ENCODE data around the gene HYAL3.
"Not testable (repeated sequence)": the region's sequence is repeated elsewhere in the genome, so short reads cannot be mapped to it uniquely, and the experiment has no call there.

Gene HYAL3

DNA sequence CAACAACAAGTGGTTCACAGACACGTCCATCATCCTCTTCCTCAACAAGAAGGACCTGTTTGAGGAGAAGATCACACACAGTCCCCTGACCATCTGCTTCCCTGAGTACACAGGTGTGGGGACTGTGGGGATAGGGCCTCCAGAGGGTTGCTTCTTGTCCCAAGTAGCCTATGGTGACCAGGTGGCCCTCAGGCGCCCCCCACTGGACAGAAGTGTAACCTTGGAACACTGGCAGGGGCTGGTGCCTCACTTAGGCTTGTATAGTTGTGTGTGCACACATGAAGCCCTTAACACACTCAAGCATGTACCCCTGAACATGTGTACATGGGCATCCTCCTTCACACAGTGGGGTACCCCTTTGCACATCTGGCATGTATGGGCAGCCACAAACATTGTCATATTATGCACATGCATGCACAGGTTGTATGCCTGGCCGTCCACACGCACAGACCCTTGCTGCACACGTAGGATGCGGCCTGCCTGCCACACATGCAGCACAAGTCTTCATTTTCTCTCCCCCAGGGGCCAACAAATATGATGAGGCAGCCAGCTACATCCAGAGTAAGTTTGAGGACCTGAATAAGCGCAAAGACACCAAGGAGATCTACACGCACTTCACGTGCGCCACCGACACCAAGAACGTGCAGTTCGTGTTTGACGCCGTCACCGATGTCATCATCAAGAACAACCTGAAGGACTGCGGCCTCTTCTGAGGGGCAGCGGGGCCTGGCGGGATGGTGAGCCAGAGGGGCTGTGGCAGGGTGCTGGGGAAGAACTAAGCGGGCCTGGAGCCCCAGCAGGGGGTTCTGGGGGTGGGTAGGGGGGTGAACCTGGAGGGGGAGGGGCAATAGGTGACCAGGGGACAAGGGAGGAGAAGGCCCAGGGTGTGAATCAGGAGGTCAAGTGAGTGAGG is 42.0 kb downstream of the HYAL3 start:
- DNase-seq (ENCODE audit: low read depth), result peak; percentile 52

DNA sequence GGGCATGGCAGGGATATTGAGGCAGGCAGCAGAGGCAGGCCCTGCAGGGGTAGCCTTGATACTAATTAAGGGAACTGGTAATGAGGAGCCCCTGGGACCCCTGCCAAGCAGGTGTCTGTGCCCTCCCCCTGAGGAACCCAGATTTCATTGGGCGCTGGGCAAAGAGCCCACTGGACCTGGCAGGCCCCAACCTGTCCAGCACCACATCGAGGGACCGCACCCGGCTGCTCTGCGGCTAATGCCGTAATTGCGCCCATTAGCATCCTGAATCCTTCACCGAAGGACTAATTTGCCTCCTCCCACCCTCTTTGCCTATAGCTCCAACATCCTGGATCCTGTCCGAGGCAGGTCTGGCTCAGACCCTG is 44.0 kb downstream of the HYAL3 start:
- DNase-seq (ENCODE audit: low read depth), result no peak

DNA sequence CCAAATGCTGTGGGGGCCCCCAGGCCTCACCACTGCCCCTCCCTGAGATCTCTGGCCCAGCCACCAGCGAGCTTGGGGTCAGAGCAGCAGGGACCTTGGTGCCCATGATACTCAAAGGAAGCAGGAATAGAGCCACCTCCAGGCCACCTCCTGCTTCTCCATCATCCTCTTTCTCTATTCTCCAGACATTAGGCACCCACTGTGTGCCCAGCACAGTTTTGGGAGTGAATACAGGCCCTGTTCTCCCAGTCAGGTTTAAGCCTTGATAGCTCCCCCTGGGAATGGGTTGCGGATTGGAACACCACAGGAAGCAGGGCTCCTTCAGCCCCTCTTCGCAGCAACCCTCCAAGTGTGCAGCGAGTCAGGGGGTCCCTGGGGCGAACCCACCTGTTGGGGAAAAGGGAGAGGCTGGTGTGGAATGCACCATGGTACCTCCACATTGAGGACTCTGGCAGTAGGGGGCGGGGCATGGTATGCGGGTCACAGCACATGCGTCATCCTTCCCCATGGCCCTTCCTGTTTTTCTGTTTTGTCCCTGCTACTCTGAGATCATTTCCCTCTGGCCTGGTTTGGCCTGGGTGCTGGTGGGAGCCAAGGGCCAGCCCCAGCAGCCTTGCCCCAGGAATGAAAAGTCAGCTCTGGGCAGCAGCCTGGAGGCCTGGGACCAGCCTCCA is 44.5 kb downstream of the HYAL3 start:
- peak; percentile 51 for DNase-seq (ENCODE audit: low read depth)

DNA sequence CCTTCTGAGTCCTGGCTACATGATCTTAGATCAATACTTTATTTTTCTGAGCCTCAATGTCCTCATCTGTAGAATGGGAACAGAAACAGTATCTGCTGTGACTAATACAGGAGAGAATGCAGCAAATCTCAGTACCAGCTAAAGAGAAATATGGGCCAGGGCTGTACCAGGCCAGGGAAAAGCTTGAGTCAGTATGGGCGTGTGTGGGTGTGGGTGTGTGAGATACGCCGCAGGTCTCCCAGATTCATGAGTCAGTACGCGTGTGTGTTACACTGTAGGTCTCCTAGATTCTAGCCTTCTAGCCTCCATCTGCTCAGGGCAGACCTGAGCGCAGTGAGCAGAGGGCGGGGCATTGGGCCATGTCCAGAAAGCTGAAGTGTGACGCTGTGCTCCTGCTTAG is 48.0 kb downstream of the HYAL3 start:
- DNase-seq (ENCODE audit: low read depth), result peak; percentile 91

DNA sequence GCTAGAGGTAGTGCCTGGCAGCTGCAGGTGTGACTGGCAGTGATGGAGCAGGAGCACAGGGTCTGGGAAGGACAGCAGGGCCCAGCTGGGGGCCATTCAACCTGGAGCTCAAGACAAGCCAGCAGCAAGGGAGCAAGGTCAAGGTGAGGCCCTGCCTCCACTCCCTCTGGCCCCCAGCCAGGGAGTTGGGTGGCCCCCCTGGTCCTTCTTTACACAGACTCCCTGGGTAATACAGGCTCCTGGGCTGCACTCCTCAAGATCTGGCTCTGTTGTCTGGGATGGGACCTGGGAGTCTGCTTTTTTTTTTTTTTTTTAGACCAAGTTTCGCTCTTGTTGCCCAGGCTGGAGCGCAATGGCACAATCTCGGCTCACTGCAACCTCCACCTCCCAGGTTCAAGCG is 48.7 kb downstream of the HYAL3 start:
- no peak for DNase-seq (ENCODE audit: low read depth)

DNA sequence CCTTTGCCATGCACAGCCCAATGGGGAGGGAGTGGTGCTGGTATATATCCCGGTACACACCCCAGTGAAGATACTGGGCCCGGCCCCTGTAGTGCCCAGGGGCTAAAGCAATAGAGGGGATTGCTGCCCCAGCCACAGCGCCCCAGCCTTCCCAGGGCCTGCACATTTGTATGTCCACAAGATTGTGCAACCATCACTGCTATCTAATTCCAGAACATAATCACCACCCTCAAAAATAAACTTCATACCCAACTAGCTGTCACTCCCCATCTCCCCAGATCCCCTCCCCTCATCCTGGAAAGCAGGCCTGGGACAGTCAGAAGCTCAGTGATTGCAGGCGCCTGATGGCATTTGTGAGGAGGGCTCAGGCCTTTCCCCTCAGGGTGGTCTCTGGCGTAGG is 49.7 kb downstream of the HYAL3 start:
- no peak for DNase-seq (ENCODE audit: low read depth)

DNA sequence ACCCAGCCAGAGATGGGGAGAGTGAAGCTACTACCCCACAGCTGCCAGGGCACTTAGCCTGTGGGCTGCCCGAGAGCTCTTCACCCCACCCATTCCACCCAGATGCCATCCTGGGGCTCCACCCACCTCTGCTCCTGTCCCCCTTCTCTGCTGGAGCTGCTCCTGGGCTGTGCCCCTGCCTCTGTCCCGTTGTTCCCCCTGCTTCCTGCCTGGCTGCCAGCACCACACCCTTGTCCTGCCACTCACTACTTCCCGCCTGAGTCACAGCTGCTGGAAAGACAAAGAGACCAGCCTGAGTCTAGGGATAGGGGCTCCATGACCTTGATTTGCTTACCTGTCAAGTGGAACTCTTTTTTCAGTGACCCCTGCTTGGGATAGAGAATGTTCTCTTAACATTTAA is 50.8 kb downstream of the HYAL3 start:
- peak; percentile 70 for DNase-seq (ENCODE audit: low read depth)

DNA sequence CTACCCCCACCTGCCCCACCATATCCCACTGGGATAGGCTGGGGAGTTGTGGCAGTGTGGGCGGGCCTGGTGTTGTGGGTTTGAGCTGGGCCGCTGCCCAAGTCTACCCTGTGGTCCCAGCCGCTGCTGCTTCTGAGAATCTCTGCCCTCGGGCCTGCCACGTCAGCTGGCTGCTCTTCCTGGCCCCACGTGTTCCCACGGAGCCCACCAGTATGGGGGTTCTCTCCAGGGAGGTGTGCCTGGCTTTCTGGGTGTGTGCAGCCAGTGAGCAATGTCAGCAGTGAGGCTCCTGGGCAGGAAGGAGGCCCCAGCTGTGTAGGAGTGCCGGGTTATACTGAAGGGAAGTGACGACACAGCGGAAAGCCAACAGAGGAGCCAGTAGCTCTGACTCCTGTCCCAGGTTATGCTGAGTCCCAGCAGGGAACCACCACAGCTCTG is 52.7 kb downstream of the HYAL3 start:
- peak; percentile 99 for DNase-seq (ENCODE audit: low read depth)

DNA sequence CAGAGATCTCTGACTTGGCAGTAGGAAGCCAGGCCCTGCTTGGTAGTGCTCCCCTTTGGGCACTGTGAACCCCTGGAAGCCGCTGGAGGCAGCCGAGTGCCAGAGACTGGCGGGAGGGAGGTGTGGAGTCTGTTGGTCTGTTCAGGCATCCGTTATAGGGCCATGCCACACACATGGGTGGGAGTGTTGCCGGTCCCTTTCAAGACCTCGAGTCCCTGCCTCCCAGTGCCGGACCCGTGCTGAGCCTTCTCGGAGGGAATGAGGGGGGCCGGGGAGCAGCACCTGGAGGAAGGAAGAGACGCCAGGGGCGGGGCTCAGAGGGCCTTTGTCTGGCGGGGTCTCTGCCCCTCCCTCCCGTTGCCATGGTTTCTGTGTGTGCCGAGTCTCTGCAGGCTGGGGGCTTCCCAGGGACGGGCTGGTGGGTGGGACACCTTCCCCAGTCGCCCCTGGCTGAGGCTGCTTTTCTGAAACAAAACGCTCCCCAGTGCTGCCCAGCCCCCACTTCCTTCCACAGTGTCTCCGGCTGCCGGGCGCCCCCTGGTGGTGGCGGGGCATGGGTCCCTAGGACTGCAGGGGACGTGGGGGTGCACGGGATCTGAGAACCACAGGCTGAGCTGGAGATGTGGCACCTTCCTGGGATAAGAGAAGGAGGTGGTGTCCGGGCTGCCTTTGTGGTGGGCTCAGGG is 53.2 kb downstream of the HYAL3 start:
- peak; percentile 49 for DNase-seq (ENCODE audit: low read depth)

DNA sequence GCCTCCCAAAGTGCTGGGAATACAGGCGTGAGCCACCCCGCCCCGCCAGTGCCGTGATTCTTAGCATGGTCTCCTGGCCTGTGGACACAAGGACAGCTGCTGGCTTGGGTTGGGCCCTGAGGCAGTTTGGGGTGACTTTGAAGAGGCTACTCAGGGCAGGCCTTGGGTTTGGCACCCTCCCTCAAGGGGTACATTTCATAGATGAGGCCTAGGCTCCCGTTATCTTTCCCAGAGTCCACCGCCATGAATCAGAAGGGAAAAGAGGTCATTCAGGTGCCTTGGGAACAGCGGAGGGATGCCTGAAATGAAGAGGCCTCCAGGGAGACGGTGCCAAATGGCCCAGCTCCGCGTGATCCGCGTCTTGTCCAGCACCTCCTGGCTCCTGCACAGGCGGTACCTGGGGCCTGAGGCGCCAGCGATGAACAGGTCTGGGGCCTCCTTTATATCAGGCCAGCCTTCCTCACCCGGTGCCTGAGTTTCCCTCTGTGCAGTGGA is 53.9 kb downstream of the HYAL3 start:
- no peak for DNase-seq (ENCODE audit: low read depth)

DNA sequence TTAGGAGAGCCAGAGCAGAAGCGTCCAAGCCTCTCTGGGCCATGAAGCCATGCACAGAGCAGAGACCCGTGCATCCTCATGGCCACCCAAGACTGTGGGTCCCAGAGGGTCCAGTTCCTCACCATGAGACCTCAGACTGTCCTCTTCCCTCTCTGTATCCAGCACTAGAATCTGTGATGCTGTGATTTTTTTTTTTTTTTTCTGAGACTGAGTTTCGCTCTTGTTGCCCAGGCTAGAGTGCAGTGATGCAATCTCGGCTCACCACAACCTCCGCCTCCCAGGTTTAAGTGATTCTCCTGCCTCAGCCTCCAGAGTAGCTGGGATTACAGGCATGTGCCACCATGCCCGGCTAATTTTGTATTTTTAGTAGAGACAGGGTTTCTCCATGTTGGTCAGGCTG is 54.4 kb downstream of the HYAL3 start:
- DNase-seq (ENCODE audit: low read depth), result not testable (repeated sequence)

DNA sequence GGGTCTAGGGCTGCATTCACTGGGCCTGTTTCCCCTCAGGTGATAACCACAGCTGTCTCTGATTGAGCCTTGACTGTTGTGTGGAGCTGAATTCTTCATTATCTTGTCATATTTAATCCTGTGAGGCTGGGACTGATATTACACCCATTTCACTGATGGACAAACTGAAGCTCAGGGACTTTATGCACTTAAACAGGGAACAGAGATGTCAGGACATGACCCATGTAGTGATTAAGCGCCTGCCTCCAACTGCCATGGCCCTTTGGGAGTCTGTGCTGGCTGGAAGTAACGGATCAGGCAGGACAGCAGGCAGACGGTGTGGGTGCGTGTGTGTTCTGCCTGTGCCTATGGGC is 55.7 kb downstream of the HYAL3 start:
- DNase-seq (ENCODE audit: low read depth), result no peak

DNA sequence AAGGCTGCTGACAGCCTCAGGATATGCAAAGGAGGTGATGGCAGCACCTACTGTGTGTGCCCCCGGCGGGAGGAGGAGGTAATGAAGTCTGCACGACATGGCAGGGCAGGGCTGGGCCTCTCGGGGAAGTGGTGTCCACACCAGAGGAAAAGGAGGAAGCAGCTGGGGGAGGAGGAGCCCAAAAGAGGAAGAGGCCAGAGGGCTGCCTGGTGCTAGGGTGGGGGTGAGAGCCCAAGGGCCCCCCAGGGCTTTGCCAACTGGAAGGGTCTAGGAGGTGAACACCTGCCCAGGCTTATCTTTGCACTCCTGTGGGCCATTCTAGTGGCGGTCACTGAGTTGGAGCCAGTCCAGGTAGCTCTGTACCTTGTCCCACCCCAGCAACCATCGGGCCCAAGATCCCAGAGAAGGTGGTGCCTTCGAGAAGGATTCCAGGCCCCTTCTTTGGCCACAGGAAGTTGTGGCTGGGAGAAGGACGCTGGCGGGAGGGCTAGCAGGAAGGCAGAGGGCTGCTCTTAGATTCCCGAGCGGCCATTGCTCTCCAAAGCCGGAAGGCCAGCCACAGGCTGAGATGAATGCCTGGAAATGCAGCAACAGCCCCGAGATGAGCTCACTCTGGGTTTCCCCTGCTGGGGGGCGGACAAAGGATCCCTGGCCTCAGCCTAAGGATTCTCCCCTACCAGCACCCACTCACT is 56.2 kb downstream of the HYAL3 start:
- DNase-seq (ENCODE audit: low read depth), result peak; percentile 72

Data from EH (cell line).